Midbrain (tissue), 1 donor: ENCODE results near the gene SAPCD2.
A peak's percentile ranks its signal among the peaks of the same experiment; 100 is the strongest.
"Not testable (repeated sequence)": the region's sequence is repeated elsewhere in the genome, so short reads cannot be mapped to it uniquely, and the experiment has no call there.

Experiments used
- DNase-seq: peaks from one replicate; lab custom pipeline; 2025; lab: John Stamatoyannopoulos, UW

The SAPCD2 gene

DNA sequence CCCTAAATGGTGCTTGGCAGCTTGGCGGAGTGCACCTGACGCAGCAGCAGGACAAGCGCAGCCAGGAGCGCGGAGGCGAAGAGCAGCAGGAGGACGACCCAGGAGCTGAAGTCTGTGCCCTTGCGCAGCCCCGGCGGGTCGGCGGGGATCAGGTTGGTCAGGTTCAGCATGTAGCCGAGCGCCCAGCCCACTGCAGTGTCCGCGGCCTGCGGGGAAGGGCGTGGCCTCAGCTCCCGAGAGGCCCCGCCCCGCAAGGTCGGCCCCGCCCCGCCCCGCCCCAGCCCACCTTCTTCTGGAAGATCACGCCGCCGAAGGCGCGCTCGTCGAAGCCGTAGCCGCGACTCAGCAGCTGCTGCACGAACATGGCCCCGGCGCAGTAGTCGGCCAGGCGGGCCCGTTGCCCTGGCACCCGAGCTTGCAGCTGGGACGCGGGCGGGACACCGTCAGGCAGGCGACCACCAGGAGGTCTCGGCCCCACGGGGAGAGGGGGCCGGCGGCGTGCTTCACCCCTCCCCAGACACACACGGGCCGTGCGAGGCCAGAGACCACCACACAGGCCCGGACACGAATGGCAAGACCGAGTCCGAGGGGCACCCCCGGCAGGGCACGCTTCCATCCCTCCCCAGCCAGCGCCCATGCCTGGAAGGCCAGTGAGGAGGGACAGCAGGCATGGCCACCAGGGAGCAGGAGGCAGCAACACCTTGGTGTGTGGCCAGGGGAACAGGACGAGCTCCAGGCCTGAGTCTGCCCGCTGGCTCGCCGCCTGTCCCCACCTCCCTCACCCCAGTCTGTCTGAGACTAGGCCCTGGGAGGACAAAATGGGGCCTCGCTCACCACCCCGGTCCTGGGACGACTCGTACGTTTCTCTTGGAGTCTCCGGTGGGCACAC is 21.5 kb downstream of the SAPCD2 start:
- DNase-seq = peak; percentile 24

DNA sequence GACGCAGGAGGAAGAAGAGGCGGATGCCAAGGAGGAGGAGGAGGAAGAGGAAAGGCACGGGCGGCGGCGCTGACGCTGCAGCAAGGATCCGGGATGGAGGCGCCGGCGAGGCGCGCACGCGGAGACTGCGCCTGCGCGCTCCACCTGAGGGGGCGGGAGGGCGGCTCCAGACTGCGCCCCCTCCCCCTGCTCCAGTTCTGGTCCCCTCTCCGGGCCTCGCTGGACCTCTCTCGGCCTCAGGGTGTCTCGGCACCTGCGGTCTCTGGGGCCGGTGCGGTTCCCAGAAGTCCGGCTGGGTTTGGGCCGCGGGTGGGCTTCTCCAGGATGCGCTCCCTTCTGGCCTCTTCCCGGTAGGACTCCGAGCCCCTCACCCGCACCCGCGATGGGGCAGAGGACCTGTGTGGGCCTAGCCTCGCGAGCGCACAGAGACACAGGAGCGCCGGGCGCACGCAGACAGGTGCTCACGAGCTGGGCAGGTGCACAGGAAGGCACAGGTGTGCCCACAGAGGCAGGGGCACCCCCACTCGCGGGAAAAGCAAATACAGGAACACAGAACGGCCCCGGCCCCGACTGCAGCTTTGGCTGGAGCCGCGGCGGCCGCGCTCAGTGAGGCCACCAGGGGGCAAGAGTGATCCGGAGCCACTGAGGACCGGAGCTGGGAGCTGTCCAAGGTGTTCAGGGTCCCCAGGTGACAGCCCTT is 24.1 kb downstream of the SAPCD2 start, which contains the start of gene NPDC1:
NPDC1 (minus strand) TSS at position 90 of the 700 bp plus-strand sequence. CDS start 188 bp downstream, outside the sequence.
- peak; percentile 69 for DNase-seq

DNA sequence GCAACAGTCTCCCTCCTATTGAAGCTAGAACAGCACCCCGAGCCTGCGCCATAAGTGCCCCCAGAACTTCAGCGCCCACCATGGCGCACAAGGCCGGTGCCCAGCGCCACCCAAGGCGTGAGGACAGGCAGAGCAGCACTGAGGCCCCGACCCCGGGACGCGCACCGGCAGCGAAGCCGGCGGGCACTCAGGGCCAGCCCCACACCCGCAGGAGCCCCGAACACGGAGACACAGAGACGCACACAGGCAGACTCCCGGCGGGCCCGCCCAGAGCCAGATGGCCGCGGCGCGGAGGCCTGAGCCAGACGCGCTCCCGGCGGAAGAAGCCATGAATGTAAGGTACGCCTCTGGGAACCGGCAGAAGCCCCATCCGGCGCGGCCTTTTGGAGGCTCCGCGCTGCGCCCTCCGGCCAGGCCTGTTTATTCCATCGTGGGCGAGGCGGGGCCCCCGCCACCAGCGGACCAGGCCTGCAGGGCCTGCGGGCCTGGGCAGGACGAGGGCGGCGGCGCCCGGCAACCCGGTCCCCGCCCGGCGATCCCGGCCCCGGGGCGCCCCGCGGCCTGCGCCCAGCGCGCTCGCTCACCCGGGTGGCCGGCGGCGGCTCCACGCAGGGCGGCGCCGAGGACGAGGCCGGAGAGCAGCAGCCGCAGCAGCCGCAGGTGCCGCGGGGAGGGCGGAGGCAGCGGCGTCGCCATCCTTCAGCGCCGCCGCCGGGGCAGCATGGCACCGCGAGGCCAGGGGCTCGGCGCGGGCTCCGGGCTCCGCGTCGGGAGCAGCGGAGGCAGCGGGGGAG is 24.9 kb downstream of the SAPCD2 start:
- DNase-seq = no peak

DNA sequence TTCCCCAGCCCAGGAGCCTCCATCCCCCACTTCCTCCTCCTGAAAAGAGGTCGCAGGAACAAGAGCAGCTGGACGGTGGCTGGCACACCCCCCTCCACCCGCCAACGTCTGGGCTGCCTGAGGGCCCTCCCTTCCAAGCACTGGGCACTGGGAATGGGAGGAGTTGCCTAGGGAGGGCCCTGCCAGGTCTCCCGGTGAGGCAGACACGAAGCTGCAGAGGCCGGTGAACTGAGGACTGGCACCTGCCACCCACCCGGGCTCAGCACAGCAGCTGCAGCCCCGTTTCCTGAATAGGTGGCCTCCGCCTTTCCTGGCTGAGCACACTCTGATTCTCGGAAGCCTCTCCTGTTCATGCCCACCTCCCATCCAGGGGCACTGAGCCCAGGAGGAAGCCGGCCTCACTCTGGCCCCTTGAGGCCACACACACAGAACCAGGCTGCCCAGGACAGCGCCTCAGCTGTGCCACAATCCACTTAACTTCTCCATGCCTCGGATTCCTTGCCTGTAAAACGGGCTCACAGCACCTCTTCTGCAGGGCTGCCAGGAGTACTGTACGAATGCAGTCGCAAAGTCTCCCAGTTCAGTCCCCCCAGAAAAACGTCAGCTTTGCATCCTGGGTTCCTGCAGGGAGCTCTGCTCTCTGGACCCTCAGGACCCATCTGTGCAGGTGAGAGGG is 25.7 kb downstream of the SAPCD2 start:
- DNase-seq = peak; percentile 23

DNA sequence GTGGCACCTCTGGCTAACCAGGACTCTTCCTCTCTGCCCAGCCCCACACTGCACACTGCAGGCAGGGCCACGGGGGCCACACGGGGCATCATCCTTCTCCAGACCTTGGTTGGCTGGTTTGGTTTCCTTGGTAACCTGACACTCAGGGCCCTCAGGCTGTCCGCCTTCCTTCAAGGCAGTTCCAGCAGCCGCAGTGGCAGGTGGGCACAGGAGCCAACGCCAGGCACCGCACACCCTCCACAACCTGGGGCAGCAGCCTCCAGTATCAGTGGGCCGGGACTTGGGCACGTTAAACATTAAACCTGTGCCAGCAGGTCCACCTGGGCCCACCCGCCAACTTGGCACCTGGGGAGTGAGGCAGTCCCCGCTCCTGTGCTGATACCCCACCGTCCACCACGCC is 26.3 kb downstream of the SAPCD2 start:
- DNase-seq = no peak

DNA sequence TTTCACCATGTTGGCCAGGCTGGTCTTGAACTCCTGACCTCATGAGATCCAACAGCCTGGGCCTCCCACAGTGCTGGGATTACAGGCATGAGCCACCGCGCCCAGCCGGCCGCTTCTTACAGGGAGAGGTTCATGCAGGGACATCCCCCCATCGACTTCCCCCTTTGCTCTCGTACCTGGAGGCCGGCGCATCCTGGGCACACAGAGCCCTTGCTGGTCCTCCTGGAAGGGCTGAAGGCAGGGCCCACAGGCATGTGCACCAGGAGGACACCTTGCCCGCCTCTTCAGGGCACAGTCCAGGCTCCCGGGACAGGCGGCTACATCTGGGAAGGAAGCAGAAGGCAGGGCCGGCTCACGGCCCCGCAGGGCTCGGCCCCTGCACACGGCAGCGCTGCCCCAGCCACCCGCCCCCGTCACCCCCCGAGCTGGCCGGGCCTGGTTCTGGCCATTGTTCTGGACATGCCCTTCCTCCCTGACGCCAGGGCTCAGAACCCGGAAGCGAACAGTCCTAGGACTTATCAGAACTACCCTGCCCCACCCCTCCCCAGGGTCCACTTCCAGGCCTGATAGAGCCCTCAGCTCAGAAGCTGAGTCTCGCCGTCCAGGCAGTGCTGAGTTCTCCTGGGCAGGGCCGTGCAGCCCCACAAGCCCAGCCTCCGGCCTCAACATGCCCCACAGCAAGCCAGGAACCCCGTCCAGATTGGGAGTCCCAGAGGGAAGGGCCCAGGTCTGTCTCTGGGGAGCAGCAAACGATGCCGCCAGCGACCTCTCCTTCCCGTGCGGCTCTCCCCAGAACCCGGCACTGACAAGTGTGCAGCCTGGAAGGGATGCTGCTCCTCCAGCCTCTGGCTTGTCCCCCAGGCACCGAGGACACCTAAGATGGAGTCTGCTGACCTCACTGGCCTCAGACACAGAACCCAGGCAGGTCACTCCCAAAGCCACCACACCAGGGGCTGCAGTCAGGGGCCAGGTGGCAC is 27.3 kb downstream of the SAPCD2 start:
- DNase-seq = no peak

DNA sequence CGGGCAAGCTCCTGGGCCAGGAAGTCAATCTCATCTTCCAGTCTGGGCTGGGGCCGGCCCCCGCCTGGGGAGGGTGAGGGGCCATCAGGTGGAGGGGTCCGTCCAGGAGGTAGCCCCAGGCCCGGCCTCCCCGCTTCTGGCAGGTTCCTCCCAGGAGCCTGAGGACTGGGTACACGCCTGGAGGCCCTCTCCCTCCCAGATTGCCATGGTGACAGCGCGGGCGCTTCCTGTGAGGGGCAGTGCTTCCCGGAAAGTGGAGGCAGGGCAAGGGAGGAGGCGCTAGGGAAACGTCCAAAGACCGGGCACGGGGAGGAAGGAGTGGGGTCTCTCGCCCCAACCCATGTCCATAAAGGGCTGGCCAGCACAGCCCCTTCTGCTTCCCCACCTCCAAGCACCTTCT is 29.2 kb downstream of the SAPCD2 start:
- no peak for DNase-seq

DNA sequence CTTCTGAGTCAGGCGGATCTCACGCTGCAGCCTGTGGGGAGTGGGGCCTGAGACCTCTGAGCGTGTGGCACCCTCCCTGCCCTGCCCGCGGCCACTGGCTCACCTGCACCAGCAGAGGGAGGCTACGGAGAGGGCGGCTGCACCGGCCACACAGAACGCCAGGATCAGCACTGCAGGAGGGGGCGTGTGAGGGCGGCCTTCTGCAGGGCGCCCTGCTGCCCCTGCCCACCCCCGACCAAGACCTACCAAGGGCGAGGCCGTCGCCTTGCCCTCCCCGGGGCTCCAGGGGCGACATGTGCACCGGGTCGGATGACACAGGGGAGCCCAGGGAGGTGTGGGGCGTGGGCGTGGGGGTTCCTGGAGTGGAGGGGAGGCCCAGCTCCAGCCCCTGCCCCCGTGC is 29.8 kb downstream of the SAPCD2 start:
- no peak for DNase-seq

DNA sequence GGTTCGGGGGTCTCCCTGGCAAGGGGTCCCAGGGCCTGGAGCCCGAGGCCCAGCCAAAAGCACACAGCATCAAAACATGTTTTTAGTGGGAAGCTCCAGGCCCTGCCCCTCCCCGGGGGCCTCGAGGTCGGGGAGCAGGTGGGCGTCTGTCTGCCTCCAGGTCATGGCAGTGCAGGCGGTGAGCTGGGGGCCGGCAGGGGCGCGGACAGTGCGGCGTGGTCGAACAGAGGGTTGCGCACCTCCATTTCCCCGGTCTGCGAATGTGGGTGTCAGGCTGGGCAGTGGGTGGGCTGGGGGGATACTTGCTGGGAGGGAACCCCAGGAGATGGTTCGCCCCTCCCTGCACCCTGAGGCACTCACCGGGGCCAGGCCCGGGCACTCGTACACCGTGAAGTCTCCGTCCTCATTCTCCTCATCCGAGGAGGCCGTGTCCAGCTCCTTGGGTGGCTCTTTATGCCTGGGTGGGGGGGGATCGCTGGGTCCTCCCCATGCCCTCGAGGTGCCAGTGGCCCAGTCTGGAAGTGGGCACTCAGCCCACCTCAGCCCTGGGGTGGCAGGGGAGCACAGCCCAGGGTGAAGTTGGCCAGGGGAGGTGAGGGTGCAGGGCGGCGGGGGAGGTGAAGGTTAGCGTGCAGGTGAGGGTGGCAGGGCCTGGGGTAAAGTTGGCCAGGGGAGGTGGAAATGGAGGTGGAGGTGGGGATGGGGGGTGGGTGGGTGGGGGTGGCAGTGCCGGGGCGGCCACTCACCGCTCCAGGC is 30.6 kb downstream of the SAPCD2 start:
- no peak for DNase-seq

DNA sequence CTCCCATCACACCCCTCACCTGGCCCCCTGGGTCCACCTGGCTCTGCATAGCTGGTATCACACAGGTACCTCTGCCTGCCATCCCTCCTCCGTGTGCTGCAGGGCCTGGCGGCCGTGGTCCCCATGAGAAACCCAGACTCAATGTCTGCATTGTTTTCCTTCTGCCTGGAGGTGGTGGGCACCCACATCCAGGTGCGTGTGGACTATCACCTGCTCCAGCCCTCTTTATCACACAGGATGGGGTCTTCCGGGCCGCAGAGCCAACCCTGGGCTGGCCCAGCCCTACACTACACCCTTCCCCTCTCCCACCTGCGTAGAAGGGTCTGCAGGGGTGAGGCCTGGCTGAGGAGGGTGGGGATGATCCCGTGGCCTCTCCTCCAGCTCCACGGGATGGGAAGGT is 31.4 kb downstream of the SAPCD2 start:
- DNase-seq = no peak

DNA sequence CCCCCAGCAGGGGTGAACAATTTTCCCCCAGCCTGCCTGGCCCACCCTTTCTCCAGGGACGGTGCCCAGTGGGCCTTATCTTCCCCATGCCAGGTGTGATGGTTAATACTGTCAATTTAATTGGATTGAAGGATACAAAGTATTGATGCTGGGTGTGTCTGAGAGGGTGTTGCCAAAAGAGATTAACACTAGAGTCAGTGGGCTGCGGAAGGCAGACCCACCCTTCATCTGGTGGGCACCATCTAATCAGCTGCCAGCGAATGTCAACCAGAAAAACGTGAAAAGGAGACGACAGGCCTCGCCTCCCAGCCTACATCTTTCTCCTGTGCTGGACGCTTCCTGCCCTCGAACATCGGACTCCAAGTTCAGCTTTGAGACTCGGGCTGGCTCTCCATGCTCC is 32.9 kb downstream of the SAPCD2 start:
- no peak for DNase-seq

DNA sequence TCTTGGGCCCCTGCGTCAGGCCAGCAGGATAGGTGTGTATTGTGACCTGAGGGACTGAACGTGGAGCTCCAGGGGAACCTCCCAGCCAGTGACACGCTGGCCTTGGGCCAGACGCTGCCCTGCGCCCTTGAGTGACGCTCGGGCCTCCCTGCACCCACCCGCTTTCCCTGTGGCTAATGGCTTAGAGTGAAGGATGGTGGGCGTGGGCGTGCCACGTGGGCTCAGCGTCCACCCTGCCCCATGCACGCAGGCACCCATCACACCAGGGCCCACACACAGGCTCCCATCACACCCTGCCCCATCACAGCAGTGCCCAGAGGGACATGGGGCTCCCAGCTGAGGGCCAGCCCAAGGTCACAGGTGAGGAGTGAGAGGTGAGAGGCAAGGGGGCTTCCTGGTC is 33.3 kb downstream of the SAPCD2 start:
- DNase-seq = no peak

DNA sequence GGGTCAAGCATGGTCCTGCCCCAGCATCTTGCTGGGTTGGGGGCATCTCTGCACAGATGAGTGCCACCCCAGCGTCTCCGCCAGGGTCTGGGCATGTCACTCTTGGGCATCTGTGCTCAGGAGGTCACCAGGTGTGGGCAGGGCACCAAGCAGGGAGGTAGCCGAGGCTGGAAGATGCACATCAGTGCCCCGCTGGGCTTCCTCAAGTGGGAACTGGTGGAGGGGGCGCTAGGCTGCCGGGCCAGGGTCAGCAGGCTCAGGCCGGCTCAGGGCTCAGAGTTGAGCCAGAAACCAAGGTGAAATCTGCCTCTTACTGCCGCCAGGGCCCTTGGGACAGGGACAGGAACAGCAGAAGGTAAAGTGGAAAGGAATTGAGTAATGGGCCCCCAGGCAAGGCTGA is 34.4 kb downstream of the SAPCD2 start:
- DNase-seq = no peak

DNA sequence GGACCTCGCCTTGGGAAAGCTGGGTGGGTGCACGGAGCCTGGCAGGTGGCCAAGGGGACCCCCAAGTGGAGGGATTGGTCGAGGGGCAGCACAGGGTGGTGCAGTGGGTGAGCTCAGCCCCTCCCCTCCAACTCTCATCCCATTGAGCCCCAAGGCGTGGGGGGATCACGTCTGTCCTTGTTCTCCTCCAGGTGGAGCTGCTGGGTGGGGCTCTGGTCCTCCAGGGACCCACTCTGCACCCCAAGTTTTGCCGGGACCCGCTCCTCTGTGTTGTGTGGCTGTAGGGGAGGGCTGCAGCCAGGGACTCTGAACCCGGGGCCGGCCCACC is 34.9 kb downstream of the SAPCD2 start:
- no peak for DNase-seq

DNA sequence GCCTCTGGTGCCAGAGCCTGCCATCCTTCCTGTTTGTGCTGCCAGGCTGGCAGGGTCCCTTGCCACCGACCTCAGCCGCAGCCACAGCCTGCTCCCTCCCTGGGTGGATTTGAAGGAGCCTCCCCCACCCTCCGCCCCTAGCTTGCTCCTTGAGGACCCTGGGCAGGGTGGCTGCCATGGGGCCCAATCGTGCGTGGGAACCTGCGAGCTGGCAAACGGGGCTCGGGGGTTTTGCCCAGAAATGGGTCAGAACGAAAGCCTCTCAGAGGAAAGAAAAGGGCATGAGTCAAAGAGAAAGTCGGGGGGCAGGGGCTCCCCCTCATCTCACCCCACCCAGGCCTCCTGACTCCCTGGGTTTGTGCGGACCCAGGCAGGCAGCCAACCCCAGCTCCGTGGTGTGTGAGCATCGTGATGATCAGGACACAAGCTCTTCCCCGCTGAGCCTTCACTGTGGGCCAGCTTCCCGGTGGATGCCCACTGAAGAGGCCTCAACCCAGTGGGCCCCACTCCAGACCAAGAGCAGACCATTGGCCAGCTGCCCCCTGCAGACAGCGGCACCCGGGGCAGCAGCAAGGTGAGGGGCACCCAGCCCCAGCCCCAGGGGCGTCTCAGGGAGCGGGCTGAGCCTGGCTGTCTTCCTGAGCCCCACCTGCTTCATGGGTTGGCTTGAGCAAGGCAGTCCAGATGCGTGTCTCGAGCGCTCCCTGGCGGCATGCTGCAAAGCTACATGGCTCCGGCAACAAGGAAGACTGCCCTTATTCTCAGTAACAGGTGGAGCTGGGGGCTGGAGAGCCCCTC is 35.4 kb downstream of the SAPCD2 start:
- DNase-seq = peak; percentile 85

DNA sequence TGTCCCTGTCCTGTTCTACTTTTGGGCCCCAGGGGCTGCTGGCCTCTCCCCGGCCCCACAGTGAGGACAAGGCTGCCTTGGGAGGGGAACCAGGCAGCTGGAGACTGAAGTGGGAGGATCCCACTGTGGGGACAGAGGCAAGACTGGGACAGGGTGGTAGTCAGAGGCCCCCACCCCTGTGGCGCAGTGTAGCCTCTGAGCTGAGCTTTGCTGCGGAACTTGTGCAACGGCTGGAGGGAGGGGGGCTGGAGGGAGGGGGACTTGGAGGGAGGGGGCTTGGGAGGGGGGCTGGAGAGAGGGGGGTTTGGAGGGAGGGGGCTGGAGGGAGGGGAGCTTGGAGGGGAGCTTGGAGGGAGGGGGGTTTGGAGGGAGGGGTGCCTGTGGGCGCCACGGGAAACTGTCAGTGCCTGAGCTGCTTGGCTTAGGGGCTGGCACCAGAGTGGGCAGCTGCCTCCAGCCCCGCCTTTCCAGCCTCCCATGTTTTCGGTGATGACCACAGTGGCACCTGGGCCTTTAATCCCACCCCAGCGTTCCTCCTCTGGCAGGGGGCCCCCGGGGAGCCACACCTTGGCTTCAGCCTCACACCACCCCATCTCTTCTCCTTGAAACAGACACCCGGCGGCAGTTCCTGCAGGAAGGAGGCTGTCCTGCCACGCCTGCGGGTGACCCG is 36.2 kb downstream of the SAPCD2 start:
- no peak for DNase-seq

DNA sequence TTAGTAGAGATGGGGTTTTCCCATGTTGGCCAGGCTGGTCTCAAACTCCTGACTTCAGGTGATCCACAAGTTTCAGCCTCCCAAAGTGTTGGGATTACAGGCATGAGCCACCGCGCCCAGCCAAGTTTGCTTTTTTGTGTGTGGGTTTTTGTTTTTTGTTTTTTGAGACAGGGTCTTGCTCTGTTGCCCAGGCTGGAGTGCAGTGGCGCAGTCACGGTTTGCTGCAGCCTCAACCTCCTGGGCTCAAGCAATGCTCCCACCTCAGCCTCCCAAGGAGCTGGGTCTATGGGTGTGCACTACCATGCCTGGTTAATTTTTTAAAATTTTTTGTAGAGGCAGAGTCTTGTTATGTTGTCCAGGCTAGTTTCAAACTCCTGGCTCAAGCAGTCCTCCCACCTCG is 36.9 kb downstream of the SAPCD2 start:
- DNase-seq = not testable (repeated sequence)

DNA sequence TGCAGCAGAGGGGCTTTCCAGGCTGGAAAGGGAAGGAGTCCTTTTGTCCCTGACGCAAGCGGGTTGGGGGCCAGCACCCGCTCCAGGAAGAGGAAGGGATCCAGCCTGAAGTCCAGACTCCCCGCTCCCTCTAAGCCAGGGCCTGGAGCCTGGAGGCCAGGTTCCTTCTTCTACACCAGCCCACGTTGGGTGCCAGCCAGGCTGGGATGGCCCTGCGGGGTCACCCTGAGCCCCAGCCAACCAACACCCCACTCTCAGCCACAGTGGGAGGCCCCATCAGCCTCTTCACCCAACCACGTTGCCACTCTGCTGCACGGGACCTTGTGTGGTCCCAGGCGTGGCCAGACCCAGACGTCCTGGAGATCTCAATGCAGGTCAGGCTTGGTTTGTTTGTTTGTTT is 37.5 kb downstream of the SAPCD2 start:
- DNase-seq = no peak
